Uterus (tissue), 4 donors: ENCODE data around the gene TMEM234. TPM values are rescaled to one million over a fixed set of nuclear protein-coding genes. Genes with fewer than 3 reads are reported as not detected.

ENCODE experiments used
- DNase-seq, 2 donors: peaks; one replicate each; pipeline ENCODE4 v3.0.0-alpha.2; 2019 to 2020
- H3K27ac ChIP-seq, 2 donors: fragments of 200-600 bp; sonication (generic); 1 replicate in 1 of 2; 2 replicates in 1 of 2; pipeline ENCODE4 v1.5.1; 2016 to 2018
- H3K27me3 ChIP-seq, 2 donors: fragments of 200-600 bp; sonication (generic); one replicate each; pipeline ENCODE4 v1.5.1; 2018 to 2019; ENCODE audit warnings: control low read depth in 1 of 2
- H3K36me3 ChIP-seq, 2 donors: fragments of 200-600 bp; sonication (generic); one replicate each; pipeline ENCODE4 v1.5.1; 2019; ENCODE audit warnings: control low read depth in 1 of 2
- H3K4me1 ChIP-seq, 2 donors: fragments of 200-600 bp; sonication (generic); one replicate each; pipeline ENCODE4 v1.5.1; 2018 to 2019; ENCODE audit warnings: control low read depth in 1 of 2
- H3K4me3 ChIP-seq, 2 donors: fragments of 200-600 bp; sonication (generic); 1 replicate in 1 of 2; 2 replicates in 1 of 2; pipeline ENCODE4 v1.5.1; 2018 to 2019; ENCODE audit warnings: mild to moderate bottlenecking in 1 of 2
- H3K9me3 ChIP-seq, 2 donors: fragments of 200-600 bp; sonication (generic); one replicate each; pipeline ENCODE4 v1.5.1; 2019; ENCODE audit warnings: control low read depth in 1 of 2
- CTCF ChIP-seq, 4 experiments: fragments of 200-600 bp in 2 of 4; fragments of 450-650 bp in 2 of 4; sonication (generic) in 2 of 4; IDR thresholded peaks; one replicate each; pipeline ENCODE4 v1.5.1; 2016 to 2019; ENCODE audit warnings: antibody characterized with exemption in 4 of 4, mild to moderate bottlenecking in 2 of 4, moderate library complexity in 1 of 4
- POLR2A ChIP-seq, 2 donors: fragments of 450-650 bp; IDR thresholded peaks; one replicate each; pipeline ENCODE4 v1.6.1; 2016; ENCODE audit warnings: antibody characterized with exemption in 2 of 2, mild to moderate bottlenecking in 1 of 2, moderate library complexity in 1 of 2
- intact Hi-C: fragments of 100-400 bp; cut with DNase I; formaldehyde crosslinking; loops from one replicate; pipeline ENCODE4 v1.15.1; 2023; ENCODE audit warnings: low total_unique reads
- total RNA-seq, 4 donors: library from RNA; depleted of rRNA in 3 of 4; stranded (reverse); fragments of >200 nt in 3 of 4; gene quantifications; one replicate each; pipeline versions ENCODE4 v1.1.0 to v1.2.4, GENCODE V29; 2014 to 2023
- donor health status: DM: yes; HTN: yes; CAD: no.

The TMEM234 gene
- total RNA-seq, 4 donors from 2014 or later: 0.59 to 40.8 (median 13.5) TPM

- Histone ChIP-seq H3K36me3 (no peaks in the 10 kb centered on the region), H3K27me3 (no peaks in the 10 kb centered on the region), H3K4me3 (no peak overlapping the region), H3K9me3 (no peaks in the 10 kb centered on the region), H3K4me1 (peaks cover 0 to 4% of the 10 kb centered on the region in 2 donors), H3K27ac (no peak overlapping the region)
- TF ChIP-seq POLR2A (IDR thresholded peaks at IDR 0.05) (no peak), CTCF (IDR thresholded peaks at IDR 0.05) (no peak)
- no peak for DNase-seq
- intact Hi-C loops: no loop called here
Measured at GRCh38 chr1:32228771-32229170, 6.6 kb upstream of the TMEM234 start.

- H3K27me3 ChIP-seq: no peaks in the 10 kb centered on the region
- no peak for DNase-seq
- H3K9me3 ChIP-seq: no peaks in the 10 kb centered on the region
- H3K4me1 ChIP-seq: peaks cover 4 to 18% of the 10 kb centered on the region in 2 donors
- H3K36me3 ChIP-seq: no peaks in the 10 kb centered on the region
- no peak overlapping the region for H3K4me3 ChIP-seq
- intact Hi-C loops: no loop called here
- TF ChIP-seq CTCF (IDR thresholded peaks at IDR 0.05) (no peak), POLR2A (IDR thresholded peaks at IDR 0.05) (no peak)
- H3K27ac ChIP-seq: no peak overlapping the region
Measured at GRCh38 chr1:32224285-32224684, 2.1 kb upstream of the TMEM234 start.

GRCh38 chr1:32223683-32224082 lies 1.5 kb upstream of the TMEM234 start:
- Histone ChIP-seq H3K36me3 (no peaks in the 10 kb centered on the region), H3K27me3 (no peaks in the 10 kb centered on the region), H3K27ac (peak overlapping the region; percentile 89 to 98), H3K9me3 (no peaks in the 10 kb centered on the region), H3K4me3 (no peak overlapping the region), H3K4me1 (peaks cover 4 to 18% of the 10 kb centered on the region in 2 donors)
- DNase-seq: no peak
- no peak for TF ChIP-seq CTCF (IDR thresholded peaks at IDR 0.05)
- TF ChIP-seq POLR2A (IDR thresholded peaks at IDR 0.05): no peak
- intact Hi-C loops: no loop called here

GRCh38 chr1:32221581-32221979 lies 573 bp downstream of the TMEM234 start:
- no peaks in the 10 kb centered on the region for H3K27me3 ChIP-seq
- H3K4me1 ChIP-seq: peaks cover 4 to 18% of the 10 kb centered on the region in 2 donors
- DNase-seq: no peak
- peak overlapping the region; percentile 89 to 98 for H3K27ac ChIP-seq
- TF ChIP-seq CTCF (IDR thresholded peaks at IDR 0.05) (no peak), POLR2A (IDR thresholded peaks at IDR 0.05) (no peak)
- H3K36me3 ChIP-seq: no peaks in the 10 kb centered on the region
- H3K9me3 ChIP-seq: no peaks in the 10 kb centered on the region
- H3K4me3 ChIP-seq: peak overlapping the region; percentile 81 to 100
- intact Hi-C loops: no loop called here

GRCh38 chr1:32220746-32221580 lies 1.2 kb downstream of the TMEM234 start:
- Histone ChIP-seq H3K9me3 (no peaks in the 10 kb centered on the region), H3K27ac (peak overlapping the region; percentile 10 to 89), H3K27me3 (no peaks in the 10 kb centered on the region), H3K4me3 (peak overlapping the region; percentile 81 to 100), H3K36me3 (no peaks in the 10 kb centered on the region), H3K4me1 (peaks cover 4 to 18% of the 10 kb centered on the region in 2 donors)
- DNase-seq: no peak
- intact Hi-C loops: no loop called here
- no peak for TF ChIP-seq CTCF (IDR thresholded peaks at IDR 0.05)
- no peak for TF ChIP-seq POLR2A (IDR thresholded peaks at IDR 0.05)
